OCI-LY7 (cell line): ENCODE measurements around the gene DSTYK. TPM values are rescaled to one million over a fixed set of nuclear protein-coding genes. Genes with fewer than 3 reads are reported as not detected.

Experiments used
- BruUV-seq: library from RNA; stranded (reverse); fragments of 400-500 nt; replicated peaks from 2 replicates; lab custom pipeline; 2021; lab: Mats Ljungman, UMichigan
- CTCF ChIA-PET: fragments of 300-600 bp; sonication (Branson Sonifier 250); formaldehyde crosslinking; loops from one replicate; lab custom pipeline; 2022; ENCODE audit warnings: antibody characterized with exemption; ENCODE audit not compliant: unreplicated experiment; lab: Charles Lee
- POLR2A ChIA-PET: fragments of 300-600 bp; sonication (Branson Sonifier 250); formaldehyde crosslinking; loops from one replicate; lab custom pipeline; 2022; ENCODE audit warnings: antibody characterized with exemption; lab: Charles Lee
- DNase-seq: peaks from one replicate; pipeline ENCODE4 v3.0.0-alpha.2; 2015; ENCODE audit warnings: low spot score
- H2AFZ ChIP-seq: fragments of 200-600 bp; sonication (generic), shearing (Covaris generic); 2 replicates; pipeline ENCODE4 v1.6.1; 2014; ENCODE audit warnings: mild to moderate bottlenecking, antibody characterized with exemption, low read length, moderate library complexity
- H3K27ac ChIP-seq: fragments of 200-600 bp; sonication (generic); 2 replicates; pipeline ENCODE4 v1.5.1; 2014; ENCODE audit warnings: mixed run types, low read depth, mild to moderate bottlenecking, moderate library complexity, low read length, inconsistent platforms; ENCODE audit not compliant: poor library complexity, severe bottlenecking
- H3K36me3 ChIP-seq: fragments of 200-600 bp; sonication (generic); 2 replicates; pipeline ENCODE4 v1.6.1; 2014; ENCODE audit warnings: mild to moderate bottlenecking, antibody characterized with exemption, low read length, moderate library complexity, mixed read lengths; ENCODE audit not compliant: insufficient read depth
- H3K4me1 ChIP-seq: fragments of 200-600 bp; sonication (generic); 2 replicates; pipeline ENCODE4 v1.5.1; 2014; ENCODE audit warnings: mild to moderate bottlenecking, low read length; ENCODE audit not compliant: insufficient read depth, poor library complexity, severe bottlenecking
- H3K4me2 ChIP-seq: fragments of 200-600 bp; sonication (generic); 2 replicates; pipeline ENCODE4 v1.6.1; 2014; ENCODE audit warnings: mild to moderate bottlenecking, low read length
- H3K4me3 ChIP-seq: fragments of 200-600 bp; sonication (generic); 2 replicates; pipeline ENCODE4 v1.5.1; 2014; ENCODE audit warnings: mild to moderate bottlenecking, low read depth, low read length; ENCODE audit not compliant: poor library complexity, severe bottlenecking
- H3K79me2 ChIP-seq: fragments of 200-600 bp; sonication (generic); 2 replicates; pipeline ENCODE4 v1.6.1; 2016; ENCODE audit warnings: low read depth, mild to moderate bottlenecking, low read length, moderate library complexity, mixed read lengths; ENCODE audit not compliant: insufficient read depth
- H3K9me2 ChIP-seq: fragments of 200-600 bp; sonication (generic); 2 replicates; pipeline ENCODE4 v1.6.1; 2016; ENCODE audit warnings: mild to moderate bottlenecking, low read length, mixed read lengths; ENCODE audit not compliant: insufficient read depth
- H3K9me3 ChIP-seq: fragments of 200-600 bp; sonication (generic); 2 replicates; pipeline ENCODE4 v1.6.1; 2014; ENCODE audit warnings: mild to moderate bottlenecking, mixed run types, low read length, mixed read lengths
- H4K20me1 ChIP-seq: fragments of 200-600 bp; sonication (generic); 2 replicates; pipeline ENCODE4 v1.6.1; 2014; ENCODE audit warnings: mild to moderate bottlenecking, antibody characterized with exemption, low read length, moderate library complexity, mixed read lengths; ENCODE audit not compliant: insufficient read depth
- EZH2phosphoT487 ChIP-seq: fragments of 200-600 bp; sonication (generic); IDR thresholded peaks from 2 replicates; pipeline ENCODE4 v1.6.1; 2018; ENCODE audit warnings: low read depth, borderline replicate concordance, mild to moderate bottlenecking, mixed run types, antibody characterized with exemption, low read length, moderate library complexity, mixed read lengths
- intact Hi-C: fragments of 100-400 bp; cut with micrococcal nuclease; formaldehyde crosslinking; loops from one replicate; pipeline ENCODE4 v1.10.0; 2022; ENCODE audit not compliant: unreplicated experiment
- total RNA-seq, 2 experiments: library from RNA; depleted of rRNA in 1 of 2; stranded (reverse); fragments of >200 nt in 1 of 2; shearing (Covaris generic) in 1 of 2; gene quantifications; 2 replicates each; pipeline ENCODE4 v1.2.3, GENCODE V29; 2014 to 2022
- TF ChIP-seq, protein P1 (sequence below): fragments of 200-600 bp; sonication (generic); conservative IDR thresholded peaks from 2 replicates; pipeline ENCODE4 v1.5.1; 2014; ENCODE audit warnings: mild to moderate bottlenecking, antibody characterized with exemption, low read length, moderate library complexity, mixed read lengths

DSTYK gene
- total RNA-seq, 2 experiments from 2014 or later, result 4.7 to 6.6 TPM

DNA sequence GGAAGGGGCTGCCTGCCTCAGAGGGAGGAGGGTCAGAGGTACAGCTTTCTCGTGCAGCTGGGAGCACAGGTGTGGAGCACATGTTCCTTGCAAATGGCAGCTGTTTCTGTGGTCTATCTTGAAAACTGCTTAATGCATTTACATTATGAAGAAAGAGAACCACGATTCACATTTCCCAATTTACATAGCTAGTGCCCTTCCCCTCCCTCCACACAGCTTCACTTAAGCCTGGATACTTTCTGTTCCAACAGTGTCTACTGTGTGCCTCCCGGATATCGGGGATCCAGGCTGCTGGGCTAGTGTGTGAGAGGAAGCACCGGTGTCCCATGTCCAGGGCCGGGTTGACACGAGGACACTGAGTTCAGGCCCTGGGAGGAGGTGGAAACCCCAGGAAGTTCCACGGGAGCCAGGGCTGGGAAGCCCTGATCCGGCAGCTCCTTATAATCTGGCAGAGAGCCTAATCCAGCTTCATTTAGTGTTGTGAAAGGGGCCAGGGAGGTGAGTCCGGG is 47.9 kb upstream of the DSTYK start:
- BruUV-seq, result no TSS peak
- TF ChIP-seq, protein P1, sequence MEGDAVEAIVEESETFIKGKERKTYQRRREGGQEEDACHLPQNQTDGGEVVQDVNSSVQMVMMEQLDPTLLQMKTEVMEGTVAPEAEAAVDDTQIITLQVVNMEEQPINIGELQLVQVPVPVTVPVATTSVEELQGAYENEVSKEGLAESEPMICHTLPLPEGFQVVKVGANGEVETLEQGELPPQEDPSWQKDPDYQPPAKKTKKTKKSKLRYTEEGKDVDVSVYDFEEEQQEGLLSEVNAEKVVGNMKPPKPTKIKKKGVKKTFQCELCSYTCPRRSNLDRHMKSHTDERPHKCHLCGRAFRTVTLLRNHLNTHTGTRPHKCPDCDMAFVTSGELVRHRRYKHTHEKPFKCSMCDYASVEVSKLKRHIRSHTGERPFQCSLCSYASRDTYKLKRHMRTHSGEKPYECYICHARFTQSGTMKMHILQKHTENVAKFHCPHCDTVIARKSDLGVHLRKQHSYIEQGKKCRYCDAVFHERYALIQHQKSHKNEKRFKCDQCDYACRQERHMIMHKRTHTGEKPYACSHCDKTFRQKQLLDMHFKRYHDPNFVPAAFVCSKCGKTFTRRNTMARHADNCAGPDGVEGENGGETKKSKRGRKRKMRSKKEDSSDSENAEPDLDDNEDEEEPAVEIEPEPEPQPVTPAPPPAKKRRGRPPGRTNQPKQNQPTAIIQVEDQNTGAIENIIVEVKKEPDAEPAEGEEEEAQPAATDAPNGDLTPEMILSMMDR, result no peak
- no peak for TF ChIP-seq EZH2phosphoT487
- Histone ChIP-seq H3K4me3 (no peak overlapping the region), H3K36me3 (no peaks in the 10 kb centered on the region), H3K4me1 (peaks cover 45% of the 10 kb centered on the region), H4K20me1 (no peaks in the 10 kb centered on the region), H3K79me2 (no peaks in the 10 kb centered on the region), H2AFZ (no peak overlapping the region), H3K4me2 (peak overlapping the region; percentile 23), H3K9me2 (no peaks in the 10 kb centered on the region), H3K9me3 (no peaks in the 10 kb centered on the region), H3K27ac (peak overlapping the region; percentile 21)
- ChIA-PET CTCF (interaction anchor here (0.6 to 8.0 kb wide), 3 partner anchors 31 to 139 kb away, joined by 3 to 48 read pairs (median 3); partner anchors contain the start of gene TMCC2), POLR2A (interaction anchor here (0.6 to 1.8 kb wide), 4 partner anchors 17 to 72 kb away, joined by 3 to 9 read pairs (median 4); no protein-coding TSS in a partner anchor)
- DNase-seq, result peak; percentile 74
- intact Hi-C loops, result loop anchor here (5.0 to 10.0 kb wide), 2 partner anchors 137 to 195 kb away; partner anchors contain the start of gene RBBP5

DNA sequence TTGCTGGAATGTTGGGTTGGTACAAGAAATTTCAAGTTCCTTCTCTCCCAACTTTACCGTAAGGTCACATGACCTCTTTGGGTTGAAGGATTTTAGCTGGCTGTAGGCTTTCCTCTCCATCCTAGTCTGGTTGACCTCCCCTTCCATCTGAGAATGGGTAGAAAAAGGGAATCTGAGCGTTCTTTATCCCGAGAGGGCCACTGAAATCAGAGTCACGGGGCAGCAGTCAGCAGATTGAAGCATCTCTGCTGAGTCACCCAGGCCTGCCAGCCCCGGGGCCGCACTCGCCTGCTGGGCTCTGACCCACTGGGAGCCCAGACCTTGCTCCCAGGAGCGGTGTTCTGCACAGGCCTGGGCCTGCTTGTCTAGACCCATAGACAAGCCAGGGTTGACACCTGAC is 47.2 kb upstream of the DSTYK start:
- Histone ChIP-seq H3K27ac (peak overlapping the region; percentile 21), H3K9me2 (no peaks in the 10 kb centered on the region), H3K4me1 (peaks cover 45% of the 10 kb centered on the region), H4K20me1 (no peaks in the 10 kb centered on the region), H3K36me3 (no peaks in the 10 kb centered on the region), H3K4me2 (peak overlapping the region; percentile 23), H3K4me3 (no peak overlapping the region), H2AFZ (no peak overlapping the region), H3K9me3 (no peaks in the 10 kb centered on the region), H3K79me2 (no peaks in the 10 kb centered on the region)
- TF ChIP-seq, protein P1, result no peak
- TF ChIP-seq EZH2phosphoT487, result no peak
- DNase-seq, result no peak
- ChIA-PET POLR2A (interaction anchor here (0.6 to 0.9 kb wide), 2 partner anchors 16 to 794 kb away, joined by 3 read pairs; no protein-coding TSS in a partner anchor), CTCF (interaction anchor here (0.6 to 8.0 kb wide), 4 partner anchors 12 to 138 kb away, joined by 3 to 48 read pairs (median 5); partner anchors contain the start of gene TMCC2)
- BruUV-seq, result no TSS peak
- intact Hi-C loops, result loop anchor here (5.0 to 10.0 kb wide), 2 partner anchors 136 to 194 kb away; partner anchors contain the start of gene RBBP5
